ENCODE data around the gene GMIP. TPM values are rescaled to one million over a fixed set of nuclear protein-coding genes. Genes with fewer than 3 reads are reported as not detected.
A peak's percentile ranks its signal among the peaks of the same experiment; 100 is the strongest.

Gene GMIP
- total RNA-seq, 1 donor from 2014 or later, result 54.4 TPM

DNA sequence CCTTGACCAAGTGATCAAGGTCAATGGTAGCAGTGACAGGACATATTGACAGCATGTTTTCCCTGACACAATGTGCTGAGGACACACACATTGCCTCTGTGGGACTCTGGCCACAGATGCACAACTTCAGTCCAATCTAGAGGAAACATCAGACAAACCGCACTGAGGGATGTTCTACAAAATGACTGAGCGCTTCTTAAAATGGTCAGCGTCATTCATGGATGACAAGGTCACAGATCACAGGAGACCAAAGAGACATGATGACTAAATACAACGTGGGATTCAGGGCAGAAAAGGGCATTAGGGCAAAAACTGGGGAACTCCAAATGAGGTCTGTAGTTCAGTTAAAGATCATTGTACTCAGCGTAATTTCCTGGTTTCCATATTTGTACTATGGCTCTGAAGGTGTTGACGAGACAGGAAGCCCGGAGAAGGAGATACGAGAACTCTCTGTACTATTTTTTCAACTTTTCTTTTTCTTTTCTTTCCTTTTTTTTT, 45.6 kb downstream of the GMIP start:
- H3K27ac ChIP-seq, result peak overlapping the region; percentile 62
- peaks cover 17% of the 10 kb centered on the region for H3K4me1 ChIP-seq
- TF ChIP-seq, protein P1, sequence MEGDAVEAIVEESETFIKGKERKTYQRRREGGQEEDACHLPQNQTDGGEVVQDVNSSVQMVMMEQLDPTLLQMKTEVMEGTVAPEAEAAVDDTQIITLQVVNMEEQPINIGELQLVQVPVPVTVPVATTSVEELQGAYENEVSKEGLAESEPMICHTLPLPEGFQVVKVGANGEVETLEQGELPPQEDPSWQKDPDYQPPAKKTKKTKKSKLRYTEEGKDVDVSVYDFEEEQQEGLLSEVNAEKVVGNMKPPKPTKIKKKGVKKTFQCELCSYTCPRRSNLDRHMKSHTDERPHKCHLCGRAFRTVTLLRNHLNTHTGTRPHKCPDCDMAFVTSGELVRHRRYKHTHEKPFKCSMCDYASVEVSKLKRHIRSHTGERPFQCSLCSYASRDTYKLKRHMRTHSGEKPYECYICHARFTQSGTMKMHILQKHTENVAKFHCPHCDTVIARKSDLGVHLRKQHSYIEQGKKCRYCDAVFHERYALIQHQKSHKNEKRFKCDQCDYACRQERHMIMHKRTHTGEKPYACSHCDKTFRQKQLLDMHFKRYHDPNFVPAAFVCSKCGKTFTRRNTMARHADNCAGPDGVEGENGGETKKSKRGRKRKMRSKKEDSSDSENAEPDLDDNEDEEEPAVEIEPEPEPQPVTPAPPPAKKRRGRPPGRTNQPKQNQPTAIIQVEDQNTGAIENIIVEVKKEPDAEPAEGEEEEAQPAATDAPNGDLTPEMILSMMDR (IDR thresholded peaks at IDR 0.05), result no peak
- intact Hi-C loops (cut with DNase I), result no loop called here
- no peaks in the 10 kb centered on the region for H3K36me3 ChIP-seq
- ATAC-seq, result peak in 1 of 2 donors; percentile 31
- no peak for DNase-seq
- H3K9me3 ChIP-seq, result no peaks in the 10 kb centered on the region
- H3K27me3 ChIP-seq (ENCODE audit: low read depth), result no peaks in the 10 kb centered on the region
- H3K4me3 ChIP-seq, result no peak overlapping the region

DNA sequence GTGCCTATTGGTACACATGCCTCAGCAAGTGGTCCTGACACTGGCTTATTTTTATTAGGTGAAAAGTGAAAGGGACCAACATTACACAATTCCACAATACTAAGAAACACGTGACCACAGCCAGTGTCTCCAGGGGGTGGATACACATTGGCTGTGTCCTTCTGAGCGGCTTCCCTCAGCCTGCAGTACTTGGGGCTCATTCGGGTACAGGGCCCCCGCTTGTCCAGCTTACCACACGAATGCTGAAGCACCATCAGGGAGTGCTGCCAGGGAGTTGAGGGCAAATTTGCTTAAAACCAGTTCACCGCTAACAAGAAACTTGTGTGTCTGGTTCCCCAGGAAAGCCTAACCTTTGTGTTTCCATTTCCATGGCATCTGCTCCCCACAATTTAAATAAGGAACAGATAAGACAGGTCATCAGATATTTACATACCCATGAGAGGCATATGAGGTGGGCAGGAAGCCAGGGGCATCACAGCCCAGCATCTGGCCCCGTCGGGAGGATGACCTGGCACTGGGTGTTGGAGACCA, 48.2 kb downstream of the GMIP start:
- TF ChIP-seq, protein P1 (IDR thresholded peaks at IDR 0.05), result no peak
- Histone ChIP-seq H3K36me3 (no peaks in the 10 kb centered on the region), H3K4me3 (no peak overlapping the region), H3K27ac (peak overlapping the region; percentile 49), H3K27me3 (ENCODE audit: low read depth) (no peaks in the 10 kb centered on the region), H3K4me1 (peaks cover 31% of the 10 kb centered on the region), H3K9me3 (no peaks in the 10 kb centered on the region)
- peak; percentile 78 to 83 for ATAC-seq
- intact Hi-C loops (cut with DNase I), result no loop called here
- peak; percentile 65 for DNase-seq

DNA sequence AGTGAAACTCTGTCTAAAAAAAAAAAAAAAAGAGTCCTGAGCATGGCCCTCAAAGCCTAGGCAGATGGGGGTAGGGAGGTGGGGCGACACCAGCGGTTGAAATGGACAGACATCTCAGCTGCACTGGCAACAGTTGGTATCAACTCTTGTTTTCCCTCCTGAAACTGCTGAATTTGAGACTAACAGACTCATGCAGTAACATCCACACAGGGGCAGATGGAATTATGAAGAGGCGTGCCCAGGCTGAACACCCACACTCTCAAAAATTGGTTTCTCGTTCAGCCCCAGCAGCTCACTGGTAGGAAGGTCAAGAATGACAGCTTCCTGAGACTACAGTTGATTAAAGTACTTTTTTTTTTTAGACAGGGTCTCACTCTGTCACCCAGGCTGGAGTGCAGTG, 49.1 kb downstream of the GMIP start:
- Histone ChIP-seq H3K27ac (peak overlapping the region; percentile 49), H3K27me3 (ENCODE audit: low read depth) (no peaks in the 10 kb centered on the region), H3K4me1 (peaks cover 32% of the 10 kb centered on the region), H3K36me3 (no peaks in the 10 kb centered on the region), H3K4me3 (no peak overlapping the region), H3K9me3 (no peaks in the 10 kb centered on the region)
- DNase-seq, result no peak
- intact Hi-C loops (cut with DNase I), result no loop called here
- TF ChIP-seq, protein P1 (IDR thresholded peaks at IDR 0.05), result no peak
- ATAC-seq, result no peak

DNA sequence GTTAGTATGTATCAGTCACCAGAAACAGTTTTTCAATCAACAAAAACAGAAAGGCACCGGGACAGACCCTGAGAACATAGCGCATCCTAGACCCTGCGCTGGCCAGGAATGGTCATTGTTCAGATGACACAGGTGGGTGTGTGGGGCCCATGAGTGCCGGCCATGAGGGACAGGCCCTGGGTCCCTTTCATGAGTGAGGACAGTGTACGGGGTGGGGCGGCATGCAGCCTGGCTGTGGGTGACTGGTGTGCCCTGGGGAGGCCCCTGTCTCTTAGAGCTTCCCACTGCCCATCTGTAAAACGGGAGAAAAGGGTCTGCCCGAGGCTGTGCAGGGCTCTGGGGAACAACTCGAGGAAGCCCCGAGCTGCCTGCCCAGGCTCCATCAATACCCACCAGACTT, 50.8 kb downstream of the GMIP start:
- DNase-seq (no peak), ATAC-seq (no peak)
- Histone ChIP-seq H3K36me3 (no peaks in the 10 kb centered on the region), H3K4me1 (peaks cover 32% of the 10 kb centered on the region), H3K9me3 (no peaks in the 10 kb centered on the region), H3K27me3 (ENCODE audit: low read depth) (no peaks in the 10 kb centered on the region), H3K4me3 (no peak overlapping the region), H3K27ac (no peak overlapping the region)
- TF ChIP-seq, protein P1 (IDR thresholded peaks at IDR 0.05), result no peak
- intact Hi-C loops (cut with DNase I), result no loop called here

DNA sequence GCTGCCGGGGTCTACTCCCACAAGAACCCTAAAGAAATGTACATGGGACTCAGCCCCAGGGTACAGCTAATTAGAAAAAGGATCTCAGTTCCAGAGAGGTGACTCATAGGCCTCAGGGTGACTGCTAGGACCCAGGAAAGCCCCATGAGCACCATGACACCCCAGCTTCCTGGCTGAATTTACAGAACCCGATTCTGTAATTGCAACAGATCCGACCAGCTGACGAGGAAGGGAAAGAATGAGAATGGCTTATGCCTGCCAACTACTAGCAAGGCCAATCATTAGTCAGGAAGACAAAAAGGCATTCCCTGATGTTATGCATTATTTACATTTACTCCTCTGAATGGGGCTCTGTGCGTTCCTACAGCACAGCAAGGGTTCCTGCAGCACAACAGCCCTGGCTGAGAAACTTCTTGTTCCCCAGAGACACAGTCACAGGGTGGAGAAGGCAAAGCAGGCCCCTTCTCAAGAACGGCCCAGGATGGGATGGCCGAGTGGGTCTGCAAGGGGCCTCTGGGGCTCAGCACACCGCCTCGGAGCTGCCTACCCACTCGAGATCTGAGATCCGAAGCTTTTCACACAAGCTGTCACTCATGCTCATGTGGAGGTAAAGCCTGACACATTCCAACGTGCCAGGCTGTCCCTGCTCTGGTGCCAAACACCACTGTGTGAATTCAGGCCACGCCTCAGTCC, 52.2 kb downstream of the GMIP start:
- no peak overlapping the region for H3K4me3 ChIP-seq
- H3K27ac ChIP-seq, result peak overlapping the region; percentile 15
- TF ChIP-seq, protein P1 (IDR thresholded peaks at IDR 0.05), result no peak
- H3K36me3 ChIP-seq, result no peaks in the 10 kb centered on the region
- peaks cover 31% of the 10 kb centered on the region for H3K4me1 ChIP-seq
- H3K9me3 ChIP-seq, result no peaks in the 10 kb centered on the region
- ATAC-seq (peak; percentile 59 to 73), DNase-seq (no peak)
- intact Hi-C loops (cut with DNase I), result no loop called here
- no peaks in the 10 kb centered on the region for H3K27me3 ChIP-seq (ENCODE audit: low read depth)
